Mucosa of descending colon (tissue), 3 donors: ENCODE data around the gene SPARC. TPM values are rescaled to one million over a fixed set of nuclear protein-coding genes. Genes with fewer than 3 reads are reported as not detected.
A peak's percentile ranks its signal among the peaks of the same experiment; 100 is the strongest.
"Not testable (repeated sequence)": the region's sequence is repeated elsewhere in the genome, so short reads cannot be mapped to it uniquely, and the experiment has no call there.

Source experiments
- ATAC-seq: fragments of 200-7000 bp; cut with Tn5 transposase; one replicate; pipeline ENCODE4 v1.9.1; 2020; ENCODE audit warnings: mild to moderate bottlenecking, moderate library complexity
- DNase-seq, 3 donors: peaks; one replicate each; pipeline ENCODE4 v3.0.0-alpha.2; 2020
- H3K36me3 ChIP-seq: fragments of 200-600 bp; one replicate; pipeline ENCODE4 v1.8.0; 2021; ENCODE audit warnings: low read depth, mild to moderate bottlenecking
- H3K4me1 ChIP-seq: fragments of 200-600 bp; one replicate; pipeline ENCODE4 v1.8.0; 2021; ENCODE audit warnings: low read depth, mild to moderate bottlenecking
- H3K4me3 ChIP-seq: fragments of 200-600 bp; one replicate; pipeline ENCODE4 v1.8.0; 2021; ENCODE audit warnings: mild to moderate bottlenecking
- H3K9me3 ChIP-seq: fragments of 200-600 bp; one replicate; pipeline ENCODE4 v1.8.0; 2021; ENCODE audit warnings: mild to moderate bottlenecking
- CTCF ChIP-seq: fragments of 200-600 bp; IDR thresholded peaks from one replicate; pipeline ENCODE4 v1.8.0; 2022; ENCODE audit warnings: antibody characterized with exemption, mild to moderate bottlenecking
- intact Hi-C, 2 donors: fragments of 100-400 bp; cut with DNase I in 1 of 2; cut with micrococcal nuclease in 1 of 2; formaldehyde crosslinking; loops; one replicate each; pipeline versions ENCODE4 v1.11.0 to v1.11.1; 2022; cut with DNase I, micrococcal nuclease
- total RNA-seq, 3 donors: library from RNA; stranded (reverse); fragmentation: NEBNext Ultra II Directional in 2 of 3; extraction: Animal tissue kit (Norgen Biotek cat#: 25700) in 2 of 3; gene quantifications; one replicate each; pipeline versions ENCODE4 v1.2.1 to v1.2.4, GENCODE V29; 2021 to 2023
- donor health status: DM: no; HTN: no; CAD: no; lungs with moderate emphysema.
- donor health status: DM: no; HTN: no; CAD: no.
- donor health status: DM: no; HTN: yes; CAD: no.

The SPARC gene
- total RNA-seq, 3 donors from 2014 or later = 78.0 to 410 (median 227) TPM

- intact Hi-C loops = no loop called here
- ATAC-seq (no peak), DNase-seq (no peak)
- H3K9me3 ChIP-seq = no peaks in the 10 kb centered on the region
- no peaks in the 10 kb centered on the region for H3K4me1 ChIP-seq
- TF ChIP-seq CTCF = no peak
- no peaks in the 10 kb centered on the region for H3K36me3 ChIP-seq
- no peak overlapping the region for H3K4me3 ChIP-seq
Measured at GRCh38 chr5:151682240-151682639, 4.5 kb downstream of the SPARC start.

- H3K4me1 ChIP-seq = no peaks in the 10 kb centered on the region
- H3K9me3 ChIP-seq = no peaks in the 10 kb centered on the region
- intact Hi-C loops = no loop called here
- no peak for DNase-seq
- ATAC-seq = no peak
- H3K36me3 ChIP-seq = no peaks in the 10 kb centered on the region
- TF ChIP-seq CTCF = no peak
- no peak overlapping the region for H3K4me3 ChIP-seq
Measured at GRCh38 chr5:151680944-151681427, 5.7 kb downstream of the SPARC start.

GRCh38 chr5:151680156-151680505 is 6.6 kb downstream of the SPARC start:
- H3K4me1 ChIP-seq, intact Hi-C loops, H3K4me3 ChIP-seq, DNase-seq, H3K9me3 ChIP-seq, H3K36me3 ChIP-seq, ATAC-seq: not testable (repeated sequence)

- Histone ChIP-seq H3K4me3 (no peak overlapping the region), H3K36me3 (no peaks in the 10 kb centered on the region), H3K9me3 (no peaks in the 10 kb centered on the region), H3K4me1 (no peaks in the 10 kb centered on the region)
- no peak for ATAC-seq
- intact Hi-C loops = no loop called here
- TF ChIP-seq CTCF = no peak
- DNase-seq = no peak
Measured at GRCh38 chr5:151679421-151680155, 7.1 kb downstream of the SPARC start.

- Histone ChIP-seq H3K9me3 (no peaks in the 10 kb centered on the region), H3K4me1 (no peaks in the 10 kb centered on the region), H3K4me3 (no peak overlapping the region), H3K36me3 (no peaks in the 10 kb centered on the region)
- TF ChIP-seq CTCF = no peak
- DNase-seq (no peak), ATAC-seq (no peak)
- intact Hi-C loops = no loop called here
Measured at GRCh38 chr5:151678713-151679112, 8.0 kb downstream of the SPARC start.

- H3K4me3 ChIP-seq = no peak overlapping the region
- H3K4me1 ChIP-seq = no peaks in the 10 kb centered on the region
- no peaks in the 10 kb centered on the region for H3K9me3 ChIP-seq
- intact Hi-C loops = no loop called here
- no peaks in the 10 kb centered on the region for H3K36me3 ChIP-seq
- no peak for TF ChIP-seq CTCF
- no peak for DNase-seq
- ATAC-seq = peak; percentile 19
Measured at GRCh38 chr5:151677776-151678545, 8.8 kb downstream of the SPARC start.
